Kidney epithelial cell (primary cell): ENCODE measurements around the gene KRTAP10-2. TPM values are rescaled to one million over a fixed set of nuclear protein-coding genes. Genes with fewer than 3 reads are reported as not detected.

Experiments used
- DNase-seq: peaks from one replicate; pipeline ENCODE4 v3.0.0-alpha.2; 2010; ENCODE audit warnings: low read depth
- H3K27me3 ChIP-seq: 2 replicates; pipeline ENCODE4 v1.6.0; 2011; ENCODE audit warnings: low read length; ENCODE audit not compliant: control insufficient read depth, insufficient read depth
- H3K36me3 ChIP-seq: 2 replicates; pipeline ENCODE4 v1.5.1; 2011; ENCODE audit warnings: low read length; ENCODE audit not compliant: control insufficient read depth, insufficient read depth
- H3K4me3 ChIP-seq: 2 replicates; pipeline ENCODE4 v1.5.1; 2011; ENCODE audit warnings: low read depth, mild to moderate bottlenecking, control low read depth, low read length
- CTCF ChIP-seq: IDR thresholded peaks from 2 replicates; pipeline ENCODE4 v1.5.1; 2011; ENCODE audit warnings: mild to moderate bottlenecking, moderate library complexity, low read length, control low read depth, inconsistent platforms; ENCODE audit not compliant: insufficient read depth, poor library complexity, severe bottlenecking
- total RNA-seq: library from RNA; depleted of rRNA; stranded (reverse); fragments of >200 nt; gene quantifications from 2 replicates; pipeline ENCODE4 v1.2.3, GENCODE V29; 2015

Gene KRTAP10-2
- total RNA-seq, 1 donor from 2014 or later: not detected

- no peak for TF ChIP-seq CTCF
Measured at GRCh38 chr21:44512496-44513388, 38.6 kb downstream of the KRTAP10-2 start.

GRCh38 chr21:44511938-44512275 lies 39.4 kb downstream of the KRTAP10-2 start:
- Histone ChIP-seq H3K4me3 (no peak overlapping the region), H3K27me3 (peaks cover 24% of the 10 kb centered on the region), H3K36me3 (no peaks in the 10 kb centered on the region)
- no peak for DNase-seq
- no peak for TF ChIP-seq CTCF

More at GRCh38 chr21:44512496-44513388, 38.6 kb downstream of the KRTAP10-2 start:
- DNase-seq: no peak
- no peaks in the 10 kb centered on the region for H3K36me3 ChIP-seq
- H3K27me3 ChIP-seq: peaks cover 19% of the 10 kb centered on the region
- H3K4me3 ChIP-seq: no peak overlapping the region

DNA sequence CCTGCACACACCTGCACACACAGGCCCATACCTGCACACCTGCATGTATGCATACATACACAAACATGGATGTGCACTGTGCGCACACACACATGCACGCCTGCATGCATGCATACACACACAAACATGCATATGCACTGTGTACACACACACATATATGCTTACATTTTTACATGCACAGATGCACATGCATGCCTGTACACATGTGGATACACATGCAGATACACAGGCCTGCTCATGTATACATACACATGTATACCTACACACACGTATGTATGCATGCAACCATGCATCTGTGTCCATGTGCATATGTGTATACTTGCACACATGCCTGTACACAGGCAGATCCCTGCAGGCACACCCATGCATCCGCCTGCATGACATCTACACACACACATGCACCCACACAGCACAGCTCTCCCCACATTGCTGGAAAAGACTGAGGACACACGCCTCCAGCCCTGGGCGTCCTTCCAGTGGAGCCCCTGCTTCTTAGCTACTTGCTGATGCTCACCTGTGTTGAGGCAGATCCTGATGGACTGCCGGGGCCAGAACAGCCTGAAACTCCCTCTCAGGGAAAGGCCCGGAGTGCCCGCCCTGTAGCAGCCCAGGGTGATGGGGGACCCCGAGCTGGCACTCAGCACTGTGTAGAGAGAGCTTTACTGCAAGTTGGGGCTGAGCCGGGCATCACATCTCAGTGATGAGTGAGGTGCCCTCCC lies 39.9 kb downstream of the KRTAP10-2 start:
- no peak for TF ChIP-seq CTCF
- DNase-seq: no peak
- Histone ChIP-seq H3K36me3 (no peaks in the 10 kb centered on the region), H3K4me3 (no peak overlapping the region), H3K27me3 (peaks cover 29% of the 10 kb centered on the region)

DNA sequence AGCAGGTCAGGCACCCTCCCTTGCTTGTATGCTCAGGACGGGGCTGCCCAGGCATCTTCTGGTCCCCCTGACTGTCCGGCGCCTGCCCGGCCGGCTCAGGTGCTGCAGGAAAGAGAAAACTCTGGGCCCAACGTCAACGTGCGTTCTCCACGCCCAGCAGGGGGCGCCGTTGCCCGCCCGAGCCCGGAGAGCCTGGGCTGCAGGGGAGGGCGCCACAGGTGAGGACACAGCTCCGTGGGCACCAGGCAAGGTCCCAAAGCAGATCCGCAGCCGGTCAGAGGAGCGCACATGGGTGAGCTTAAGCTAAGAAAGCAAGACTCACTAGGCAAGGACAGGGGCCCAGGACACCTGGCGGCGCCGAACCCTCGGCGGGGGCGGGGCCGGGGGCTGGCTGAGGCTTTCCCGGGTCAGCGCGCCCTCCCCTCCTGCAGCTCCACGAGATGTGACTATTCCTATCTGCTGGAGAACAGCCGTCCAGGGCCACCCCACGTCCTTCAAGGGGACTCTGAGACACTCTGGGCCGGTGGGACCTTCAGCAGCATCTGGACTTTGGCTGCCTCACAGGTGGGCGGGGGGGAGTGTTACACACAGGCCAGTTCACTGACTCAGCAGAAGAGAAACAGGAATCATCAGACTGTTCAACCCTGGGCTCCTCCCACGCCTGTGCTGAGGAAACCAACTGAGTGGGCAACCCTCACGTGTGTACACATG lies 40.6 kb downstream of the KRTAP10-2 start:
- DNase-seq: peak; percentile 12
- Histone ChIP-seq H3K27me3 (peaks cover 35% of the 10 kb centered on the region), H3K36me3 (no peaks in the 10 kb centered on the region), H3K4me3 (peak overlapping the region; percentile 11)
- TF ChIP-seq CTCF: peak; percentile 91

- Histone ChIP-seq H3K4me3 (no peak overlapping the region), H3K27me3 (peaks cover 35% of the 10 kb centered on the region), H3K36me3 (no peaks in the 10 kb centered on the region)
- DNase-seq: no peak
- no peak for TF ChIP-seq CTCF
Measured at GRCh38 chr21:44510109-44510507, 41.2 kb downstream of the KRTAP10-2 start.
